HG03103 (cell line): ENCODE results near the gene SHISAL2B.
"Not testable (repeated sequence)": the region's sequence is repeated elsewhere in the genome, so short reads cannot be mapped to it uniquely, and the experiment has no call there.

Source experiments
- ATAC-seq: cut with Tn5 transposase; IDR thresholded peaks from one replicate; pipeline ENCODE4 v1.9.1; 2021; ENCODE audit warnings: low read depth; ENCODE audit not compliant: unreplicated experiment

SHISAL2B gene

GRCh38 chr5:64693636-64694035 is 3.3 kb downstream of the SHISAL2B start:
- no peak for ATAC-seq

DNA sequence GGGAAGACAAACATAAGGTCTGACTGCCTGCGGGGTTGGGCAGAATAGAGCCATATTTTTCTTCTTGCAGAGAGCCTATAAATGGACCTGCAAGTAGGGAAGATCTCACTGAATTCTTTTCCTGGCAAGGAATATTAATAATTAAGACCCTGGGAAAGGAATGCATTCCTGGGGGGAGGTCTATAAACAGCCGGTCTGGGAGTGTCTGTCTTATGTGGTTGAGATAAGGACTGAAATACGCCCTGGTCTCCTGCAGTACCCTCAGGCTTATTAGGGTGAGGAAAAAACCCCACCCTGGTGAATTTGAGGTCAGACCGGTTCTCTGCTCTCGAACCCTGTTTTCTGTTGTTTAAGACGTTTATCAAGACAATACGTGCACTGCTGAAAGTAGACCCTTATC is 6.1 kb downstream of the SHISAL2B start:
- ATAC-seq: not testable (repeated sequence)

DNA sequence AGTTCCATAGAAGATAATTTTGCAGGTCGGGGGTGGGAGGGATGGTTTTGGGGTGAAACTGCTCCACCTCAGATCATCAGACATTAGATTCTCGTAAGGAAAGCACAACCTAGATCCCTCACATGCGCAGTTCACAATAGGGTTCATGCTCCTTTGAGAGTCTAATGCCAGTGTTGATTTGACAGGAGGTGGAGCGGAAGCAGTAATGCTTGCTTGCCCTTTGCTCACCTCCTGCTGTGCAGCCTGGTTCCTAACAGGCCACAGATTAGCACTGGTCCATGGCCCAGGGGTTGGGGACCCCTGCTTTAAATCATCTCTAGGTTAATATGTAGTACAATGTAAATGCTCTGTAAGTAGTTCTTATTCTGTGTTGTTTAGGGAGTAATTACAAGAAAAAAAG is 10.5 kb downstream of the SHISAL2B start:
- no peak for ATAC-seq

GRCh38 chr5:64706074-64706473 is 15.8 kb downstream of the SHISAL2B start:
- not testable (repeated sequence) for ATAC-seq

DNA sequence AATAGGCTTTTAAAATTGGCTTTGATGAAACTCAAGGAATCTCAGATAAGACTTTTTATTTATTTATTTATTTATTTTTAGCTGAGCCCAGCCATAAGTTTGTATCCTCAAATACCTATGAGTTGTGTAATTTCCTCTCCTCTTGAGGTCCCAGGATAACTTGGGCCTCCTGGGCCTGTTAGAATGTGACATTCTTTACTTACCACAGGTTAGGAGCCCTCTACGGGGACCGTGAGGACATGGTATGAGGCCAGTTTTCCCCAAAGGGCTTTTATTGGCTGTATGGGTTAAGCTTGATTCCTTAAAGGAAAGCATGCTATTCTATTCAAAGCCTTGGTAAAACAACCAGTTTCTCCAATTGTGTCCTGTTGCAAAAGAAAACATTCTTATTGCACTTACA is 16.9 kb downstream of the SHISAL2B start:
- ATAC-seq: no peak

DNA sequence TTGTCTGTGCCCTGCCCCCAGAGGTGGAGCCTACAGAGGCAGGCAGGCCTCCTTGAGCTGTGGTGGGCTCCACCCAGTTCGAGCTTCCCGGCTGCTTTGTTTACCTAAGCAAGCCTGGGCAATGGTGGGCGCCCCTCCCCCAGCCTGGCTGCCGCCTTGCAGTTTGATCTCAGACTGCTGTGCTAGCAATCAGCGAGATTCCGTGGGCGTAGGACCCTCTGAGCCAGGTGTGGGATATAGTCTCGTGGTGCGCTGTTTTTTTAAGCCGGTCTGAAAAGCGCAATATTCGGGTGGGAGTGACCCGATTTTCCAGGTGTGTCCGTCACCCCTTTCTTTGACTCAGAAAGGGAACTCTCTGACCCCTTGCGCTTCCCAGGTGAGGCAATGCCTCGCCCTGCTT is 24.2 kb downstream of the SHISAL2B start:
- not testable (repeated sequence) for ATAC-seq

- ATAC-seq: no peak
These were observed 32.3 kb downstream of the SHISAL2B start for GRCh38 chr5:64722588-64722987.

DNA sequence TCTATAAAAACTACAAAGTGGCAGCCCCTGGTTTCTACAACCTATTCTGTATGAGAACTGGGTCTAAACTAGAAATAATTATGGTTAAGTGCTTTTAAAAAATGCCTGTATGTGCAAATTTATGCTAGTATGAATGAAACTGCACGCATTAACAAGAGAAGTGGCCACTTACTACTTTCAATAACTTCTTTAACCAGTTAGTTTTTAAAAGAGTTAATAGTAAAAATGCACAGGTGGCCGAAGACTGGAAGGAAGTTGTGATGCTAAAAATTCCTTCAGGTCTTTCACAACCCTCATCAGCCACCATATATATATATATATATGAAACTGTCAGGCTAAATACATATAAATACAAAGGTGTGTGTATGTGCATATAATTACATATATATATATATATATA is 36.8 kb downstream of the SHISAL2B start:
- ATAC-seq: no peak

- ATAC-seq: no peak
These were observed 52.1 kb downstream of the SHISAL2B start for GRCh38 chr5:64742411-64742810.

DNA sequence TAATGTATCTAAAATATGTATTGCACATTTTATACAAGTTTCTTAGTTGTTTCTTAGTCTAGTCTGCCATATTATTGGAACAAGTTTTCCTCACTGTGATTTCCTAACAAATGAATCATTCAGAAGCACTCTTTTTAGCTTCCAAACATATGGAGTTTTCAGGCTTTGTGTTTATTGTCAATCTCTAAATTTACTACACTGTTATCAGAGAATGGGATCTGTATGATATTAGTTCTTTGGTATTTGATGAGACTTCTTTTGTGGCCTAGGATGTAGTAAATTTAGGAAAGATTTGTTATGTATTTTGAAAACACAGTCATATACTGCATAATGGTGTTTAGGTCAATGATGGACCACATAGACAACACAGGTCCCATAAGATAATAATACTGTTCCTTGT is 52.5 kb downstream of the SHISAL2B start:
- no peak for ATAC-seq

DNA sequence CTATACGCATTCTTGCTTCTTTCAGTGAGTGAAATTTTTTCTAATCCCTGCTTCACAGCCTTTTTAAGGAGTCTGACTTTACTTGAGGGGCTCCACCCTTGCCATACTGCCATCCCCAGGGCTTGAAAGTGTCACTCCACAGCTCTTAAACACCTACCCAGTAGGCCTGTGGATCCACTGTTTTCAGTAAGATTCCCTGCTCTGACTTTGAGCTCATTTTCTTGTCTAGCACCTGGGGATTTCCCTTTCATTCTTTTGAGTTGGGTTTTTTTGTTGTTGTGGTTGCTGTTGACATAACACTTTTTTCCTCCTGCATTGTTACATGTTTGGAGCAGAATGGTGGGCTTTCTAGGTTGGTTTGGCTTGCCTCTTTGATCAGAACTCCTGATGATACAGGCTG is 54.6 kb downstream of the SHISAL2B start:
- ATAC-seq: no peak

DNA sequence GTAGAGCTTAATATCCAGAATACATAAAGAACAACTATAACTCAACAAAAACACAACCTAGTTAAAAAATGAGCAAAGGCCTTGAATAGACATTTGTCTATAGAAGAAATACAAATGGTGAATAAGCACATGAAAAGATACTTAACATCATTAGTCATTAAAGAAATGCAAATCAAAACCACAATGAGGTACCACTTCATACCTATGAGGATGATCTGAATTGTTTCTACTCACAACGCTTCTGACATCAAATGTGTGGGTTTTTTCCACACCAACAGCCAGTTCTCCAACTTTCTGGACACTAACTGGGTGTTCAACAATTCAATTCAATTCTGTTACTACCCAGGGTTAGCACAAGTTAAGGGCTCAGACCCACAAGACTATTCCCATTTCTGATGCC is 56.1 kb downstream of the SHISAL2B start:
- ATAC-seq: no peak

DNA sequence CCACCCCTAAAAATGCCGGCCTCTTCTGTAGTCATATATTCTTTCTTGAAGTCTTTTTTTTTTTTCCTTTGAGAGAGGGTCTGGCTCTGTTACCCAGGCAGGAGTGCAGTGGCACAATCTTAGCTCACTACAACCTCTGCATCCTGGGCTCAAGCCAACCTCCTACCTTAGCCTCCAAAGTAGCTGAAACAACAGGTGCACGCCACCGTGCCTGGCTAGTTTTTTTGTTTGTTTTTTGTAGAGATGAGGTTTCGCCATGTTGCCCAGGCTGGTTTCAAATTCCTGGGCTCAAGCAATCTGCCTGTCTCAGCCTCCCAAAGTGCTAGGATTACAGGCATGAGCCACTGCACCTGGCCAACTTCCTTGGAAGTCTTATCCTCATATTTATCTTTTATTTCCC is 59.1 kb downstream of the SHISAL2B start:
- ATAC-seq: no peak

- ATAC-seq: no peak
These were observed 63.8 kb downstream of the SHISAL2B start for GRCh38 chr5:64754066-64754465.

GRCh38 chr5:64758901-64759300 is 68.6 kb downstream of the SHISAL2B start:
- no peak for ATAC-seq

GRCh38 chr5:64759960-64760660 is 69.8 kb downstream of the SHISAL2B start:
- ATAC-seq: no peak

DNA sequence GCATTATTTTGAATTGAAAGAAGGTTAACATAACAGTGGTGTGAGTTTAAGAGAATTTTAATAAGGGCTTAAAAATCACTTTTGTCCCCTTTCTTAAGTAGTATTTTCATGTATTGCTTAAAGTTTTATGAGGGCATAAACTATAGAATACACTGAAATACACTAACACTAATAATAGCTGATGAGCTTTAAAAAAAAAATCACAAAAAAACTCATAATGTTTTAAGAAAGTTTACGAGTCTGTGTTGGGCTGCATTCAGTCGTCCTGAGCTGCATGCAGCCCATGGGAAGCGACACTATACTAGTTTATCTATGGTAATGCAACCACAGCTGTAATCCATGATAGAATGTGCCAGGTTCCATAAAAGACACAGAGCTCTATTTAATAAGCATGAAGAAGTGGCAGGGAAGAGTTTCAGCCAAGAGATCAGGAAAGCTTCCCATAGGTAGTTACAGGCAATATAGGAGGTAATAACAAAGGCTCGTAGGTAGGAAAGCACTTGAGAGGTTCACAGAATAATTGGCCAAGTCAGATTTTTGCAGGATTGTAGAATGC is 73.7 kb downstream of the SHISAL2B start:
- ATAC-seq: no peak

DNA sequence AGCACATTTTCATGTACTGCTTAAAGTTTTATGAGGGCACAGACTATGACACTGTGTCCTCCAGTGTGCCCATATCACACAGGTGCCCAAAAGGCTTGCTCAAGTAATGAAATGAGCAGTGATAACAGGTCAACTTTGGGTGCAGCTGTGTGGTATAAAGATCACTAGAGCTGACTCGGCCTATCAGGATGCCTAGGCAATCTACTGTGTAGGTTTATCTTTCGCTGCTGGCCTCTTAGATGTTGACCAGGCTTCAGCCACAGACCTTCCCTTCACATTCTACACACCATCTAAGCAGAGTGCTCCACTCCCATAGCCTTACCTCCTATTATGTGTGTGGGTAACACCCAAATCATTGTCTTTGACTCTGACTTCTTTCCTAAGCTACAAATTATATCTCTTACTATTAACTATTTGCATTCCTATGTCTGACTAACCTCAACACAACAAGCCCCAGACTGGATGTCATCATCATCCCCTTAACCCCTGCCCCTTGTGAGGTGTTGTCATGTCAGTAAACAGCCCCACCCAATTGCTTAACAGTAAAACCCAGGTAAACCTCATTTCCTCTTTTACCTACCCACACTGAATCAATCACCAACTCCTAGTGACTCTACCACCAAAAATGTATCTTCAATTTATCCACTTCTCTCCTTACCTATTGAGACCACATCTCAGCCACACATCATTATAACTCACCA is 75.7 kb downstream of the SHISAL2B start:
- no peak for ATAC-seq

- ATAC-seq: no peak
These were observed 76.6 kb downstream of the SHISAL2B start for GRCh38 chr5:64766941-64767340.
